DMS53 treated with DMSO at 0.1 percent for 48 hours (cell line): ENCODE measurements around the gene FANCE.

ENCODE experiments used
- DNase-seq: peaks from one replicate; lab custom pipeline; 2025; ENCODE audit not compliant: unreplicated experiment; lab: John Stamatoyannopoulos, UW

FANCE gene

DNA sequence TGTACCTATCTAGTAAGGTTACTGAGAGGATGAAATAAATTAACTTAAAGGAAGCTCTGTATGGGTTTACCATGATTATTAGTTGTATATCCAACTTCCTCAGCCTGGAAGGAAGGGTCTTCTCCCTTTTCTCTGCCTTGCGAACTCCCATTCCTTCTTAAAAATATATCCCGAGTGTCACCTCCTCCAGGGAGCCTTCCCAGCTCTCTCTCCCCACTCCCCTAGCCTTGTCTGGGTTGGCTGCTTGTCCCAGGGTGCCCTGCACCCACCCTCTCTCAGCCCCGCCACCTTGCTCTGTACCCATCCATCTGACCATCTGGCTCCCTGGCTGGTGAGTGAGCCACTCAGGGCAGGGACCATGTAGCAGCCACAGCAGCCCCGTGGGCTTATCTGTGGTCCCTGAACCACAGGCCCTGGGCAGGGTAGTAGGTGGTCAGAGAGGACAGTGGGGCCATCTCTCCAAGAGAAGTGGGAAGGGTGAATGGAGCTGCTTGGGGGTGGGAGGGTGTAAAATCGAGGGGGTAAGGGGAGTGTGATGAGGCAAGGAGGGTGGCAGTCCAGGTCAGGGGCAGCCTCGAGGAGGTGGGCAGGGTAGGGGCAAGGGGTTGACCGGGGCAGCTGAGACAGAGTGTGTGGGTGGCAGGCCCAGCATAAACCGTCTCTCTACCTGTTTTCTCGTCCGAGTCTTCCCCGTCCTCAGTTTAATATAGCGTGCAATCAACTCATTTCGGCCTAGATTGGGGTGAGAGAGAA lies 31.9 kb downstream of the FANCE start:
- DNase-seq: no peak

DNA sequence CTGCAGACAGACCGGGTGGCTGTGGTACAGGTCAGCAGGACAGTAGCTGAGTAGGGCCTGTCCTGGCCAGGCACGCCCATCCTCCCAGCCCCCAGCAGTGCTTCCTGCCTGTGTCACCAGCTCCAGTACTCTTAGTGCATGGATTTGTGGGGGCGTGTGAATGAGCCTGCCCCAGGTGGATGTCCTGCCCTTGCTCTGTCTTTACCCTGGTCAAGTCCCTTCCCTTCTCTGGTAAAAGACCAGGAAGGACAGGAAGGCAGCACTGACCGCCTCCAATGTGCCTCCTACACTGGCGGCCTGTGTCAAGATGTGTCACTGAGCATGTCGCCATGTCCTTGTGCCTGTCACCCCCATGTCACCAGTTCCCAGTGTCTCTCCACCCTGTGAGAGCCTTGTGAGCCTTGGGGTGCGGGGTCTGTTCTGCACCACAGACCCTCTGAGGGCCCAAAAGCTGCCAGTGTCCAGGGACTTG lies 32.8 kb downstream of the FANCE start:
- DNase-seq: no peak

DNA sequence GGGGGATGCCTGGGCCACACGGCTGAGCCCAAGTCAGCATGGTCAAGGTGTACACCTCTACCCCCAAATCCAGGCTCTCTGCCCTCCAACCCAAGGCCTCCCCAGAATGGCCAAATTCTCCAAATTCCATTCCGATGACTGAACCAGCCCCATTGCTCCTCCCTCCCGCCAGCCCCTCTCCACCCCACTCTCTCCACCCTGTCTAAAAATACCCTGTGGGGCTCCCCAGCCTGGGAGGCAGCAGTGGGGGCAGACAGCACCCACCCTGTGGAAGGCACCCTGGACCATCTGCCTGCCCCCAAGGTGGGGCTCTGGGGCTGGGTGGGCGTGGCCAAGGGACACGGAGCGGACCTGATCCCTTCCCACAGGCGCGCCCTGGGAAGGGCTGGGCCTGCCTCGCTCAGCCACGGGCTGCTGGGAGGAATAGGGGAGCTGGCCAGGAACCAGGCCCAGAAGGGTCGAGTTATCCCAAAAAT lies 33.3 kb downstream of the FANCE start:
- no peak for DNase-seq

DNA sequence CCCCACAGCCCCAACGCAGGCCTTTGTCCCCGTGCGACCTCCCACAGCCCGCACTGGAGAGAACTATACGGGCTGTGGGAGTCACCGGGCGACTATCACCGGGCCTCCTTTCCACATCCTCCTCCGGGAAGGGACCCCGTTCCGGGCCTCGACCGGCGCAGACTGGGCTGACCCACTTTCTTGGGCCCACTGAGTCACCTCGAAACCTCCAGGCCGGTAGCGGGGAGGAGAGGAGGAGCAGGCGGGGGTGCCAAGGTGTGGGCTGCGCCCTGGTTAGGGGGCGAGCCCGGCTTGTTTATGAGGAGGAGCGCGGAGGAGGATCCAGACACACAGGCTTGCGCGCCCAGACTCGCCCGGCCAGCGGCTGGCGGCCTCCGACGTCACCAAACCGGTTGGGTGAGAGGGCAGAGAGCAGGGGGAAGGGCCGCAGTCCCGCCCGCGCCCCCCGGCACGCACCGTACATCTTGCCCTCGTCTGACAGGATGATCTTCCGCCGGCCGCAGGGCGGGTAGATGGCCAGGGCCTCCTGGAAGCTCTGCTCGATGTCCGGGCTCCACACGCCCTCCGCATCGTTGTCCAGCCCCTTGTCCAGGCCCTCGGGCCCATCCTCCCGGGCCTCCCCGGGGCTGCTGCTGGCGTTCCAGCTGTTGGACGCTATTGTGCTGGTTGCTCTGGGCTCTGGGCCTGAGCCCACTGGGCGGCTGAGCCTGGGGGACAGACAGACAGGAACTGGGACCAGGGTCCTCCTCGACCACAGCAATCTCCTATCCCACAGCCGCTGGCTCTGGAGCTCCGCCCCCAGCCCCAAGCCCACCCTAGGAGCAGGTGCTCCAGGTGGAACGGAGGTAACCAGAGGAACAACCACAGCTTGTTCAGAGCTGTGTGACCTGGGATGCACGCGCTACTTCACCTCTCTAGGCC lies 34.1 kb downstream of the FANCE start:
- no peak for DNase-seq

DNA sequence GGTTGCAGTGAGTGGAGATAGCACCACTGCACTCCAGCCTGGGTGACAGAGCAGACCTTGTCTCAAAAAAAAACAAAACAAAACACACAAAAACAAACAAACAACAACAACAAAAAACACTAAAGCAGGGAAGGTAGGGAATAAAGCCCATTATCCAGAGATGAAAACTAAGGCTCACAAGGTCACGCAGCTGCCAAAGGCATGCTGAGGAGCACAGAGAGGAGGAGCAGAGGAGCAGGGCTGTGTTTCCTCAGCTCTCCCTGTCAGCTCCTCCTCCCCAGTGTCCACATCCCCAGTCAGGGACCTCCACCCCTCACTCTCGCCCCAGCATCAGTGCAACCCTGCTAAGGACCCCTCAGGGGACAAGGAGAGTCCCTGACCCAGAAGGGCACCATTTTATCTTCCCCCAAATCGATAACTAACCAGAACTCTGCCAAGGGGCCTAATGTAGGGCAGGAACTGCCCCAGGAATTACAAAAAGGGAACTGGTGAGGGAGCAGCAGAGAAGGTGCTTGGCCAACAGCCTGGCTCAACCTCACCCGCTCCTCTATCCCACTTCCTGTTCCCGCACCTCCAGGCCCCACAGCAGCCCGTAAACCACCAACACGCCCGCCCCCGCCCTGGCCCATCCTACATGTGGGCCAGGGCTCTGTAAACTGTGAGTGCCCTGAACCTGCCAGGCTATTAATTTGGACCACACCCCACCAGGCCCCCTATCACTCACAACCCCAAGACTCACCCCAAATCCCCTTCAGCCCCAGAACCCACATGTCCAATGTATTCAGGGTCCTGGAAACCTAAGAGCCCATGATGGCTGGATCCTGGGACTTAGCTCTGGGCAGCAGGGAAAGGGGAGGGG lies 35.7 kb downstream of the FANCE start:
- DNase-seq: no peak

DNA sequence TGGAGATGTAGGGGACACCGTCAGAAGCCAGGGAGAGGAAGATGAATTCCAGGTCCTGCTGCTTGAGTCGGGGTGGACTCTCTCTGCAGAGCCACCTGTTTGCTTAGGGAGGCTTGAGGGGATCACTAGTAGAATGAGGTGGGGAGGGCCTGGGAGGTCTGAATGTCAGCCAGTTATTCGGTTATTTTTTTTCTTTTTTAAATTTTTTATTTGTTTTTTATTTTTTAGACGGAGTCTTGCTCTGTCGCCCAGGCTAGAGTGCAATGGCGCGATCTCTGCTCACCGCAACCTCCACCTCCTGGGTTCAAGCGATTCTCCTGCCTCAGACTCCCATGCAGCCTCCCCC lies 36.4 kb downstream of the FANCE start:
- DNase-seq: no peak

DNA sequence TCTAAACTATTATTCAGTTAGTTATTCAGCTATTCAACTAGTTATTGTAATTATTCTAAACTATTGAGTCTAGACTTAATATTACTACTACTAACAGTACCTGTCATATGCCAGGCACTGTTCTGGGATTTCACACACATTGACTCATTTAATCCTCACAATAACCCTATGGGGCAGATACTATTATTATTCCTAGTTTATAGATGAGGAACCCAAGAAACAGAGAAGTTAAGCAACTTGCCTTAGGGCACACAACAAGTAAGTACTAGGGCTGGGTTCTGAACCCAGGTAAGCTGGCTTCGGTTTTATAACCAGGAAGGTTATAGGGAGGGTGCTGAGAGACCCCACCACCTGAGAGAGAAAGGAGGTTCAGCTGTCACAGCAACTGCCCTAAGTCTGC lies 36.9 kb downstream of the FANCE start:
- no peak for DNase-seq

DNA sequence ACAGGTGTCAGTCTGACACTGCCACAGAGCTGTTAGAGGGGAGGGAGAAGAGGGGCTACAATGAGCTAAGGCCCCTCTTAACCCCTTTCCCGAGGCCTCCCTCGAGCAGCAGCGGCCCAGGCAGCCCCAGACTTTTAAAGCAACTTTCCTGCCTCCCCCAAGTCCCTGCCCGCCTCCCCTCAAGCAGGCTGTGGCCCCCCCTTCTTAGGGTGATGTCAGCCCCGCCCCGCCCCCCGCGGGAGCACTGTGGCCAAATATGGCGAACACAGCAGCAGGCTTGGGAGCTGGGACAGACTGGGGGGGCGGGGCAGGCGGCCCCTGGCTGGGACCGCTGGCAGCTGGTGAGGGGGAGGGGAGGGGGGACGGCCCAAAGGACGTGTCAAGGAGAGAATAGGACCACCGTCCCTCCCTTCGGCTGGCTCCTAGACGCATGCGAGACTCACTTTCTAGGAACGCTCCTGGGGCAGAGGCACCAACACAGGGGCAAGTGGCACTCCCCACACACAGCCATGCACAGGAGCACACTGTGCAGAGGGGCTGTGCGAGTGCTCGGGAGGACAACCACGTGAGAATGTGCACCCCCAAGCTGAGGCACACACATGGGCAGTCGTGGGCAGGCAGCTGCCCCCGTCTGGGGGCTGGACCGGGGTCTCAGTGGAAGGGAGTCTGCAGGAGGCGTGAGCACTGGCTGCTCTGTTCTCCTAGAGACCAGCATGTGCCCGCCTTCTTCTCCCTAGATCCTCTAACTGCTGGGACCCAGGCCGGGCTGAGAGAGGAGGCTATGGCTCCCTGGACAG lies 38.1 kb downstream of the FANCE start:
- no peak for DNase-seq

DNA sequence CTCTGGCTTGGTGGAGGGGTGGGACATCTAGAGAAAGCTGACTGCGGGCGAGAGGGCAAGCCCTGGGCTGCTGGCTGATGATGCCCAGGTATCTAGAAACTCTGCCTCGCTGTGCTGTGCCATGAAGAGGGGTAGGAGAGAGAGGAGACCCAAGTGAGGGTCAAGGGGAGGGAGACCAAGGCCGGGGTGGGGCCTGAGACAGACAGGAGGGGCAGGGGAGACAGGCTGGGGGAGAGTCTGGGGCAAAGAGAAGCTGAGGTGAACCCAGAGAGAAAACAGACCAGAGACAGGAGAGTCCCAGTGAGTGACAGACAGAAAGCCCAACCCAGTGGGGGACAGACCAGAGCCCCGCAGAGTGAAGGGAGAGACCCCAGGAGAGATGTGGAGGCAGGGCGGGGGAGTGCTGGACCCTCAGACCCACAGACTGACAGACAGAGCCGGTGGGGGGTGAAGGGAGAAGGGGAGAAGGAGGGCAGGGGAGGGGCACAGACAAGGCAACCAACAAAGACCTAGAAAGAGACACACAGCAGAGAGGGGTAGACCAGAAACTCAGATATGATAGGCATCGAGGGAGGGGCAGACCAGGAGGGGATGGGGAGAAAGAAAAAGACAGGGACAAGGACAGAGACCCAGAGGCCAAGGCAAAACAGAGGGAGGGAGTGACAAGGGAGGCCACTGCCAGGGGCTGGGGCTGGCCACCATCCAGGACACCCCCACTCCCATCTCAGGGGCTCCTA lies 38.9 kb downstream of the FANCE start:
- DNase-seq: no peak

DNA sequence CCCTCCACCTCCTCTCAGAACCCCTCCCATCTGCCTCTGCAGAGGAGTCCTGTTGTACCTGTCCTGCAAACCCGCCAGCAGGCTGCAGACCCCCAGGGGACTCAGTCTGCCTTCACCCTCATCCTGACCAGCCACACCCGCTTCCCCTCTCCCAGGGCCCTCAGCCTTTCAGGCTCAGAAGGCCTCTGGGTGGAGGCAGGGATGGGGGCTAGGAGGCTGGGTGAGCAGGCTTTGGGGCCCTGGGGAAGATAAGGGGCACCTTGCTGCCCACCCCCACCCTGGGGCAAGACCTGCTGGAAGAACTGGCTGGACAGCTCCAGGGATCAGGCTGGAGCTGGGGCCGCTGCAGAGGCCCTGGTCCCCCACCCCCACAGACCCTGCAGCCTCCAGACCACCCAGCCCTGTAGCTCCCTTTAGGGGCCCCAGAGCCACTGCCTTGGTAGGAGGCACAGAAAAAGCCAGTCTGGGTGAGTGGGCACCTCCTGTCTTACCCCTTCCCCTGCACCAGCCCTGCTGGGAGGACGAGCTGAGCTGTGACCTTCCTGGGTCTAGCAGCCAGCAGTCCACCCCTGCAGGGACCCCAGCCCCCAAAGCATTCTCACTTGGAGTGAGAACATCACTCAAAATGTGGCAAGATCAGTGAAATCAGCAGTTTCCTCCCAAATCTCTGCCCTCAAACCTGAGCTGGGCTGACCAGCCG lies 39.6 kb downstream of the FANCE start:
- no peak for DNase-seq

DNA sequence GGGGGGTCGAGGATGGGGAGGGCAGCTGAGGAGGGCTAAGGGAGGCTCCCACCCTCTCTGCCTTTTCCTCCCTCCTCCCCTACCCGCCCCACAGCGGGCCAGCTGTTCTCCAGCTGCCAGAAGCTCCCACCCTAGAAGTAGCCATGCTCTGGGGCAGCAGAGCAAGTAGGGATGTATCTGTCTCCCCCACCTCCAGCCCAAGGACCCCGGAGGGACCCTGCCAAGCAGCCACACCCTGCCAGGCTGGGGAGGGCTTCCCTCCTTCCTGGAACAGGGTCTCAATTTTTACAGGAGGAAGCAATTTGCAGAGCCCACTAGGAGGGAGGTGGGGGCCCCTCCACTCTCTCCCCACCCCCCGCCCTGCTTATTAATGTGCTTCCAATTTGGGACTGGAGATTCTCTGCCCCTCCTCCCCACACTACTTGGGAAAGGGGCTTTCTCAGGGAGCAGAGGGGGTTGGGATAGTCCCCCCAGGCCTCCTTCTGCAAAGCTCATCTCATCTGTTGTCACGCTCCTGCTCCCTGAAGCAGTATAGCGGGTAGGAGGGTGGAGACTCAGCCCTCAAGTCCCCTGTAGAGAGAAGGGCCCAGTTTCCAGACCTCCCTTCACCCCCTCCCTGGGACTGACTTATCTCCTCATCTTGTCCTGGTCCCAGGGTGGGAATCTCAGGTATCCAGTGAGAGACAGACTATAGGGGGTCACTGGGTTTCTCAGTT lies 40.3 kb downstream of the FANCE start:
- DNase-seq: no peak

DNA sequence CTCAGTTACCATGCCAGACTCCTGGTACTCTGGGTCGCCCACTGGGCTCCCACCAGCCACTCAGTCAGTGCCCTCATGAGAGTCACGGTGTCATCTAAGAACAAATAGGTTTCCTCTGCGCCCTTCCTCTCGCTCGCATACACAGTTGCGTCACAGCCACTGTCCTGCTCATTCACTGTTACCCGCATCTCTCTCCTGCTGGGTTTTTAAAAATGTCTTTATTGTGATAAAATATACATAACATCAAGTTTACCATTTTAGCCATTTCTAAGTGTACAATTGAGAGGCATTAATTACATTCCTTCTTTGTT lies 40.8 kb downstream of the FANCE start:
- DNase-seq: no peak

DNA sequence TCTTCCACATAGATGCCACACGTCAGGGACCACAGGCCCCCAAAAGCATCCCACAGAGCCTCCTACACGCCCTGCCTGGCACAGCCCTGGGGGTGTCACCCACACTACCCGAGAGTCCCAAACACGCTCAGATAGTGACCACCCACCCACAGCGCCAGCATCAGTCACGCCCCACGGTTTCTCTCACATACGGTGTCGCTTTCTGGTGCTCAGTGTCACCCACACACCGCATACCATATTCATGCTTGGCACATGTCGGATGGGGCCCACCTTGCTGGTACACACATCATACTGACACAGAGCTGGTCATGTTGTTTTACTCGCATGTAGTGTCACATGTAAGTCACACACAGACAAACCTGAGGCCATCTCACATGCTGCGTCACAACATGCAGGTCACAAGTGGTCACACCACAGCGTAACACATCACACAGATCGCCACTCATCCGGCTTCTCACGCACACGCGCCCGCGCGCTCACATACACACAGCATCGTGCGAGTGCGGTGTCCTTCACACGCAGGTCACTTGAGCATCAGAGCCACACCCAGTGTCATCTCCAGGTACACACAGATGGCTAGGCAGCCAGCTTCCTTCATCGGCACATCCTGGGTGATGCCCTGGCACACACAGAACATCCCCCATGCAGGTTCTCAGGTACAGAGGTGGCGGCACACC lies 41.3 kb downstream of the FANCE start:
- no peak for DNase-seq

DNA sequence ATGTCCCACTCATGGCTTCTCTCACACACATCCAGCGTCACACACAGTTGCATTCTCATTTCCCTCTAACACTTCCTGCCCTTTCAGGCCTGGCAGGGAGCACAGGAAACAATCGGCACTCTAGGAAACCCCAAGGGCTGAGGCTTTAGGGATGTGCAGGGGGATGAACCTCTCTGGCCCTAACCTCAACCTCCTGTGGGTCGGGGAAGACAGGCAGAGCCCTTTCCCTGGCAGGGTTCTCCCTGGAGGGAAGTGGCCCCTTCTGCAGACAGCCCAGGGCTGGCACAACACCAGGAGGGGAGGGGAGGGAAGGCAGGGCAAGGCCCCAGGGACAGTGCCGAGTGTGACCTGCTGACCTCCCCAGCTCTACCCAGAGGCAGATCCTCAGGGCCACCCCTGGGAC lies 42.0 kb downstream of the FANCE start:
- no peak for DNase-seq

DNA sequence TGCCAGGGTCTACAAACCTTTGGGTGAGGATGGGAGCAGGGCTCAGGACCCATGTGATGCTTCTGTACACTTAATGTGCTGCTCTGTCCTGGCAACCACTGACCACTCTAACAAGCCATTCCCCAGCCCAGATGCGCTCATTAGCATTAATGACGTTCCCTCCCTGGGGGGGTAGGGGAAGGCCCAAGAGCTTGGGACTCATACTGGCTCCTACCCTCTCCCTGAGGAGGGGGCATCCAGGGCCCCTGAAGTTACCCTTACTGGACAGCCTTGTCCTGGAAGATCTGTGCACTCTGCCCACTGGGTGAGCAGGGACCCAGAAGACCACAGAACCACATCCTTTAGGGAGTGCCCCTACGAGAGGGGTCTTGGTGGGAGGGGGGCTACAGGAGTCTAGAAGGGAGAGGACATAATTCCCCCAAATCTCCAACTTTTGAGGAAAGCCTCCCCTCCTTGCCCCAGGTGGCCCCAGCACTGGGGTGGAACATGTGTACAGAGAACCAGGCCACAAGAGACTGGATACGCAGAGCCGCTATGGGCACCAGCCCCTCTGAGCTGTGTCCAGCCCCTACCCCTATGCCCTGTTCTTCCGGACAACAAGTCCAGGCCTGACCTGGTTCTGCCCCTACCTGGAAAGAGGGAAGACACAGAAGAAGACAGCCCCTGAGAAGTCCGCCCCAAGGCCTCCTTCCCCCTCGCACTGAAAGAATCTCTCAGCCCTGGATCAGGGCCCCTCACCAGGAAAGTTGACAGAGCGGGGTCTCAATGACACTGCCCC lies 43.3 kb downstream of the FANCE start:
- no peak for DNase-seq

DNA sequence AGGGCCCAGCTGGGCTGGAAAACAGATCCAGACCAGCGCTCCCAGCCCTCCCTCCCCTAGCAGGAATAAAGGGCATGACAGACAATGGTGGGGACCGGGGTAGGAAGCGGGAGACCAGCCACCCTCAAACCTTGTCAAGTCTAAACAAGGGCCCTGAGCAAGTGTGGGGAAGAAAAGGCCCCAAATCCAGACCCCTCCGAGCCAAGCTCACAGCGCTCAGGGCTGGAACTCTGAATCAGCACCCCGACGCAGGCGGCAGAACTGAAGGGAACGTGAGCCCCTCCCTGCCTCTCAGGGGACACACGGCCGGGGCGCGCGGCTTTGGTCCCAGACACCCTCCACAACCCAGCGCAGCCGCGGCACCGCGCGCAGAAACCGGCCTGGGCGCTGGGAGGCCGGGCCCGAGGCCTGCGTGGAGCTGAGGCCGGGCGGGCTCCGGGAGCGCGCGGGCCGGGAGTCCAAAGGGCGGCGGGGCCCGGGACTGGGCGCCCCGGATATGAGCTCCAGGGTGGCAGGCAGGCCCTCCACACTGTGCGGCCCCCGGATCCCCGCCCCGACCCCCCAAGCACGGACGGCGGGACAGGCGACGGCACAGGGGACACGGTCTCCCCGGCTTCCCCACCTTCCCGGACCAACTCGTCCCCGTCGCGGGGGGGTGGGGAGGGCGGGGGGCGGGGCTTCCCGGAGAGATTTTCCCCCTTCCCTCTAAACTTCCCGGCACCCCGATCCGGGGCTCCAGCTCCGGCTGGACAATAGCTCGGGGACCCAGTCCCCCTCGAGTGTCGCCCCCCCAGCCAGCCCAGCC lies 44.1 kb downstream of the FANCE start:
- DNase-seq: peak; percentile 17
